Natural killer cell (primary cell): ENCODE data around the gene SNAP47. TPM values are rescaled to one million over a fixed set of nuclear protein-coding genes. Genes with fewer than 3 reads are reported as not detected.

Experiments used
- ATAC-seq, 3 donors: fragments of 150-1000 bp in 2 of 3; fragments of 200-7000 bp in 1 of 3; cut with Tn5 transposase; 1 replicate in 1 of 3; 2 replicates in 2 of 3; pipeline ENCODE4 v1.10.0; 2021; ENCODE audit warnings: mild to moderate bottlenecking in 2 of 3, moderate library complexity in 2 of 3
- DNase-seq, 2 donors: peaks; one replicate each; pipeline versions ENCODE4 v3.0.0 to v3.0.0-alpha.2; 2013 to 2021; ENCODE audit warnings: mixed read lengths in 1 of 2
- H3K27ac ChIP-seq: one replicate; pipeline ENCODE4 v1.5.1; 2013; ENCODE audit warnings: mild to moderate bottlenecking, low read length
- H3K27me3 ChIP-seq: one replicate; pipeline ENCODE4 v1.6.1; 2013; ENCODE audit warnings: low read length; ENCODE audit not compliant: control insufficient read depth, insufficient read depth
- H3K36me3 ChIP-seq: one replicate; pipeline ENCODE4 v1.6.1; 2013; ENCODE audit warnings: low read length; ENCODE audit not compliant: control insufficient read depth, insufficient read depth
- H3K4me1 ChIP-seq: one replicate; pipeline ENCODE4 v1.6.1; 2013; ENCODE audit warnings: low read length; ENCODE audit not compliant: control insufficient read depth, insufficient read depth
- H3K4me3 ChIP-seq: one replicate; pipeline ENCODE4 v1.5.1; 2013; ENCODE audit warnings: low read length
- H3K9me3 ChIP-seq: one replicate; pipeline ENCODE4 v1.6.1; 2013; ENCODE audit warnings: low read length; ENCODE audit not compliant: control insufficient read depth, insufficient read depth
- H3K27ac Mint-ChIP-seq, 2 donors: one replicate each; pipeline ENCODE4 v1.8.0; 2022; ENCODE audit warnings: mild to moderate bottlenecking in 2 of 2, mixed read lengths in 2 of 2, moderate library complexity in 1 of 2
- H3K27me3 Mint-ChIP-seq, 2 donors: one replicate each; pipeline ENCODE4 v1.8.0; 2022; ENCODE audit warnings: low read depth in 2 of 2, mixed read lengths in 2 of 2
- H3K36me3 Mint-ChIP-seq: one replicate; pipeline ENCODE4 v1.8.0; 2022; ENCODE audit warnings: mixed read lengths
- H3K4me1 Mint-ChIP-seq, 2 donors: one replicate each; pipeline ENCODE4 v1.8.0; 2022; ENCODE audit warnings: mixed read lengths in 2 of 2
- H3K4me3 Mint-ChIP-seq: one replicate; pipeline ENCODE4 v1.8.0; 2022; ENCODE audit warnings: mild to moderate bottlenecking, moderate library complexity, mixed read lengths
- H3K9me3 Mint-ChIP-seq, 2 donors: one replicate each; pipeline ENCODE4 v1.8.0; 2022; ENCODE audit warnings: mixed read lengths in 2 of 2
- WGBS: methylation state at CpG from one replicate; pipeline ENCODE4 v1.1.7; 2013; ENCODE audit warnings: missing lambda C conversion rate; ENCODE audit not compliant: insufficient coverage; 5-methylcytosine and 5-hydroxymethylcytosine counted together
- intact Hi-C: fragments of 100-400 bp; cut with micrococcal nuclease; formaldehyde crosslinking; loops from one replicate; pipeline ENCODE4 v1.14.2; 2022
- total RNA-seq, 4 donors: library from RNA; stranded (reverse); fragments of 120-200 nt in 1 of 4; gene quantifications; one replicate each; pipeline versions ENCODE4 v1.2.3 to v1.2.4, GENCODE V29; 2013 to 2022
- TF ChIP-seq, protein P1 (sequence below): fragments of 200-600 bp; IDR thresholded peaks from one replicate; pipeline ENCODE4 v1.8.0; 2022; ENCODE audit warnings: antibody characterized with exemption

Gene SNAP47
- total RNA-seq, 3 donors from 2014 or later (not counting 1 experiment from before 2014, with no cell fraction given) = 19.0 to 24.2 (median 23.1) TPM

DNA sequence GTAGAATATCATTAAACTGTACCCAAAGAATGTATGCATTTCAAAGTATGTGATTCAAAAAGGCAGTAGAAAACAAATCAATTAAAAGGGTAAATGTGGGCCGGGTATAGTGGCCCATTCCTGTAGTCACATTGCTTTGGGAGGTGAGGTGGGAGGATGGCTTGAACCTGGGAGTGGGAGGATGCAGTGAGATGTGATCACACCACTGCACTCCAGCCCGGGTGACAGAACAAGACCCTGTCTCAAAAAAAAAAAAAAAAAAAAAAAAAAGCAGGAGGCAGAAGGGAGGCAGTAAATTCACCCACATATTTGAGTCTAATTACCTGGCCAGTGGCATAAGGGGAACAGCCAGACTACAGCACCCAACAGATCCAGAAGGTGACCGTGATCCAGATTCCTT, 62.4 kb downstream of the SNAP47 start:
- no peak overlapping the region for H3K27ac Mint-ChIP-seq
- ATAC-seq (no peak), DNase-seq (no peak)
- 69% methylated on average over 3 of the region's 3 CpGs for WGBS
- H3K36me3 ChIP-seq = no peaks in the 10 kb centered on the region
- H3K4me3 Mint-ChIP-seq = no peak overlapping the region
- no peaks in the 10 kb centered on the region for H3K9me3 ChIP-seq
- intact Hi-C loops = no loop called here
- no peaks in the 10 kb centered on the region for H3K9me3 Mint-ChIP-seq
- TF ChIP-seq, protein P1, sequence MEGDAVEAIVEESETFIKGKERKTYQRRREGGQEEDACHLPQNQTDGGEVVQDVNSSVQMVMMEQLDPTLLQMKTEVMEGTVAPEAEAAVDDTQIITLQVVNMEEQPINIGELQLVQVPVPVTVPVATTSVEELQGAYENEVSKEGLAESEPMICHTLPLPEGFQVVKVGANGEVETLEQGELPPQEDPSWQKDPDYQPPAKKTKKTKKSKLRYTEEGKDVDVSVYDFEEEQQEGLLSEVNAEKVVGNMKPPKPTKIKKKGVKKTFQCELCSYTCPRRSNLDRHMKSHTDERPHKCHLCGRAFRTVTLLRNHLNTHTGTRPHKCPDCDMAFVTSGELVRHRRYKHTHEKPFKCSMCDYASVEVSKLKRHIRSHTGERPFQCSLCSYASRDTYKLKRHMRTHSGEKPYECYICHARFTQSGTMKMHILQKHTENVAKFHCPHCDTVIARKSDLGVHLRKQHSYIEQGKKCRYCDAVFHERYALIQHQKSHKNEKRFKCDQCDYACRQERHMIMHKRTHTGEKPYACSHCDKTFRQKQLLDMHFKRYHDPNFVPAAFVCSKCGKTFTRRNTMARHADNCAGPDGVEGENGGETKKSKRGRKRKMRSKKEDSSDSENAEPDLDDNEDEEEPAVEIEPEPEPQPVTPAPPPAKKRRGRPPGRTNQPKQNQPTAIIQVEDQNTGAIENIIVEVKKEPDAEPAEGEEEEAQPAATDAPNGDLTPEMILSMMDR = no peak
- H3K4me1 ChIP-seq = no peaks in the 10 kb centered on the region
- H3K36me3 Mint-ChIP-seq = no peaks in the 10 kb centered on the region
- H3K4me1 Mint-ChIP-seq = no peaks in the 10 kb centered on the region
- peaks cover 14 to 16% of the 10 kb centered on the region in 2 donors for H3K27me3 Mint-ChIP-seq
- H3K27ac ChIP-seq = no peak overlapping the region
- H3K4me3 ChIP-seq = no peak overlapping the region
- peaks cover 10% of the 10 kb centered on the region for H3K27me3 ChIP-seq

DNA sequence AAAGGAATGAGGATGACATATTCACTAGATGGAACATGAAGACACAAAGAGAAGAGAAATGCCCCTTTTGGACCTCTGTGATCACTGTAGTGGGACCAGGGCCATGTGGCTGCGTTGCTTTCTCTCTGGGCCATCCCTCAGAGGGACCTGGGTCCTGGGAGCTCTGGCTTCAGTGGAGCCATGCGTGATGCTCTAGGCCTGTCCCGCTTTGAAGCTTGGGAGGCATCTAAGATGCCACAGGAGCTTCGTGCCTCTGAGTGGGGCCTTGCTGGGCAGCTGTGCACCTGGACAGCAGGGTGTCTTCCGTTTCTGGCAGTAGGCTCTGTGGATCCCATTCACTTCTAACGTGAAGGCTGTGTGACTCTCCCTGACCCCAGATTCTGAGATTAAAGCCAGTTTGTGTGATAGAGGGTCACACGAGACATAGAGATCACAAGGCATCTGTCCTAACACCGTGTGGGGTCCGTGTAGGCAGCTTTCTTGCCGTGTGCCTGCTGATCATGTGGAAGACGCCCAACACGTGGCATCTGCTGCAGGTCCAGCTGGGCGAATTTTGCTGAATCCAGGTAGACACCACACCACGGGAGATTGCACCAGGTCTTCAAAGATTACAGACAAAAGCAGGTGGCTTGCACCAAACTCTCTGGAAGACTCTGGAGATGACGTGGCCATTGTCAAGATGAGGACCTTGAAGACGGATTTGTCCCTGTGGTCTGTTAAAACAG, 63.0 kb downstream of the SNAP47 start:
- TF ChIP-seq, protein P1 = no peak
- no peaks in the 10 kb centered on the region for H3K9me3 ChIP-seq
- peaks cover 12% of the 10 kb centered on the region for H3K27me3 ChIP-seq
- H3K36me3 Mint-ChIP-seq = no peaks in the 10 kb centered on the region
- no peak overlapping the region for H3K27ac ChIP-seq
- DNase-seq = no peak
- H3K36me3 ChIP-seq = no peaks in the 10 kb centered on the region
- WGBS = 86% methylated on average over 16 of the region's 16 CpGs
- no peak overlapping the region for H3K4me3 Mint-ChIP-seq
- no peaks in the 10 kb centered on the region for H3K4me1 ChIP-seq
- no peak overlapping the region for H3K4me3 ChIP-seq
- ATAC-seq = no peak
- H3K4me1 Mint-ChIP-seq = no peaks in the 10 kb centered on the region
- H3K27ac Mint-ChIP-seq = no peak overlapping the region
- H3K9me3 Mint-ChIP-seq = no peaks in the 10 kb centered on the region
- intact Hi-C loops = no loop called here
- H3K27me3 Mint-ChIP-seq = peaks cover 19 to 20% of the 10 kb centered on the region in 2 donors

DNA sequence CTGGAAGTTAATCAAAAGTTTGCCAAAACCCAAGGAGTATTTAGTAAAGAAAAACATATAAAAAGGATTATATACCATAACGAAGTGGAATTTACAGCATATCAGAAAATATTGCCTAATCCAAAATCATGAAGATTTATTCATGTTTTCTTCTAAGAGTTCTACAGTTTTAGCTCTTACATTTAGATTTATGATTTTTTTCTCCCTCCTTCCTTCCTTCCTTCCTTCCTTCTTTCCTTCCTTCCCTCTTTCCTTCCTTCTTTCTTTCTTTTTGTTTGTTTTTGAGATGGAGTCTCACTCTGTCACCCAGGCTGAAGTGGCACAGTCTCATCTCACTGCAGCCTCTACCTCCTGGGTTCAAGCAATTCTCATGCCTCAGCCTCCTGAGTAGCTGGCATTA, 64.5 kb downstream of the SNAP47 start:
- no peak for DNase-seq
- TF ChIP-seq, protein P1 = no peak
- Mint-ChIP-seq H3K27me3 (peaks cover 28 to 34% of the 10 kb centered on the region in 2 donors), H3K4me1 (no peaks in the 10 kb centered on the region), H3K27ac (no peak overlapping the region), H3K4me3 (no peak overlapping the region), H3K36me3 (peaks cover 6% of the 10 kb centered on the region), H3K9me3 (no peaks in the 10 kb centered on the region)
- Histone ChIP-seq H3K9me3 (no peaks in the 10 kb centered on the region), H3K27me3 (peaks cover 16% of the 10 kb centered on the region), H3K4me1 (no peaks in the 10 kb centered on the region), H3K36me3 (no peaks in the 10 kb centered on the region), H3K4me3 (no peak overlapping the region), H3K27ac (no peak overlapping the region)
- ATAC-seq = no peak
- WGBS = no CpG with 5 or more reads among the region's 1 CpG
- intact Hi-C loops = no loop called here

- Mint-ChIP-seq H3K4me3 (no peak overlapping the region), H3K27ac (no peak overlapping the region), H3K36me3 (peaks cover 6% of the 10 kb centered on the region), H3K9me3 (no peaks in the 10 kb centered on the region), H3K27me3 (peaks cover 35 to 45% of the 10 kb centered on the region in 2 donors), H3K4me1 (peaks cover 4 to 9% of the 10 kb centered on the region in 2 donors)
- Histone ChIP-seq H3K9me3 (no peaks in the 10 kb centered on the region), H3K27ac (no peak overlapping the region), H3K4me1 (no peaks in the 10 kb centered on the region), H3K27me3 (peaks cover 17% of the 10 kb centered on the region), H3K4me3 (no peak overlapping the region), H3K36me3 (no peaks in the 10 kb centered on the region)
- intact Hi-C loops = no loop called here
- DNase-seq (no peak), ATAC-seq (no peak)
- TF ChIP-seq, protein P1 = no peak
Observed at GRCh38 chr1:227803933-227804332, 68.7 kb downstream of the SNAP47 start.
